ENCODE measurements around the gene ZNF3. TPM values are rescaled to one million over a fixed set of nuclear protein-coding genes. Genes with fewer than 3 reads are reported as not detected.

ZNF3 gene
- total RNA-seq, 1 donor from 2014 or later: 56.0 TPM

GRCh38 chr7:100061518-100062193, 19.9 kb downstream of the ZNF3 start:
- Histone ChIP-seq H4K20me1 (ENCODE audit: low read depth) (no peaks in the 10 kb centered on the region), H3K4me3 (no peak overlapping the region), H3K4me2 (no peak overlapping the region), H3K27me3 (no peaks in the 10 kb centered on the region), H3K9ac (no peak overlapping the region), H3K27ac (no peak overlapping the region), H3K9me3 (ENCODE audit: low read depth) (no peaks in the 10 kb centered on the region), H3K36me3 (peaks cover 6% of the 10 kb centered on the region), H2AFZ (replicated peaks) (no peak overlapping the region), H3F3A (ENCODE audit: low read depth) (peaks cover 14% of the 10 kb centered on the region), H3K4me1 (no peaks in the 10 kb centered on the region), H3K79me2 (ENCODE audit: low read depth) (no peaks in the 10 kb centered on the region)
- no peaks in the 10 kb centered on the region for H3K9me3 Mint-ChIP-seq
- TF ChIP-seq CTCF (IDR thresholded peaks at IDR 0.05): no peak
- TF ChIP-seq EZH2phosphoT487 (IDR thresholded peaks at IDR 0.05): no peak
- TF ChIP-seq EZH2 (IDR thresholded peaks at IDR 0.05): no peak
- H3K27me3 Mint-ChIP-seq (ENCODE audit: insufficient read depth, low read depth): no peaks in the 10 kb centered on the region
- H3K4me3 Mint-ChIP-seq: no peak overlapping the region
- H3K36me3 Mint-ChIP-seq: peaks cover 47% of the 10 kb centered on the region
- no peak overlapping the region for H3K27ac Mint-ChIP-seq
- H3K4me1 Mint-ChIP-seq: no peaks in the 10 kb centered on the region
- no peak for DNase-seq (ENCODE audit: low spot score)

- Mint-ChIP-seq H3K9me3 (no peaks in the 10 kb centered on the region), H3K4me1 (no peaks in the 10 kb centered on the region), H3K36me3 (peaks cover 33% of the 10 kb centered on the region), H3K4me3 (no peak overlapping the region), H3K27me3 (ENCODE audit: insufficient read depth, low read depth) (no peaks in the 10 kb centered on the region), H3K27ac (no peak overlapping the region)
- no peak overlapping the region for H3K4me2 ChIP-seq
- H3K9me3 ChIP-seq (ENCODE audit: low read depth): no peaks in the 10 kb centered on the region
- H3F3A ChIP-seq (ENCODE audit: low read depth): no peaks in the 10 kb centered on the region
- no peaks in the 10 kb centered on the region for H3K27me3 ChIP-seq
- peaks cover 6% of the 10 kb centered on the region for H3K36me3 ChIP-seq
- H3K79me2 ChIP-seq (ENCODE audit: low read depth): peaks cover 13% of the 10 kb centered on the region
- H3K4me1 ChIP-seq: no peaks in the 10 kb centered on the region
- H3K9ac ChIP-seq: no peak overlapping the region
- H2AFZ ChIP-seq (replicated peaks): no peak overlapping the region
- TF ChIP-seq CTCF (IDR thresholded peaks at IDR 0.05): no peak
- no peak for TF ChIP-seq EZH2 (IDR thresholded peaks at IDR 0.05)
- H3K4me3 ChIP-seq: no peak overlapping the region
- H4K20me1 ChIP-seq (ENCODE audit: low read depth): no peaks in the 10 kb centered on the region
- no peak overlapping the region for H3K27ac ChIP-seq
- no peak for DNase-seq (ENCODE audit: low spot score)
Measured at GRCh38 chr7:100059251-100059739, 22.2 kb downstream of the ZNF3 start.

GRCh38 chr7:100057006-100057405, 24.5 kb downstream of the ZNF3 start:
- Histone ChIP-seq H2AFZ (replicated peaks) (no peak overlapping the region), H3K4me1 (no peaks in the 10 kb centered on the region)

More at GRCh38 chr7:100057006-100057405, 24.5 kb downstream of the ZNF3 start:
- H3K4me3 Mint-ChIP-seq: no peak overlapping the region
- H3K27me3 Mint-ChIP-seq (ENCODE audit: insufficient read depth, low read depth): no peaks in the 10 kb centered on the region
- Histone ChIP-seq H3K27ac (no peak overlapping the region), H4K20me1 (ENCODE audit: low read depth) (no peaks in the 10 kb centered on the region), H3F3A (ENCODE audit: low read depth) (no peaks in the 10 kb centered on the region), H3K27me3 (no peaks in the 10 kb centered on the region), H3K9me3 (ENCODE audit: low read depth) (no peaks in the 10 kb centered on the region), H3K79me2 (ENCODE audit: low read depth) (peaks cover 35% of the 10 kb centered on the region), H3K4me3 (no peak overlapping the region), H3K4me2 (no peak overlapping the region), H3K9ac (no peak overlapping the region), H3K36me3 (peaks cover 6% of the 10 kb centered on the region)
- H3K36me3 Mint-ChIP-seq: peaks cover 27% of the 10 kb centered on the region
- H3K9me3 Mint-ChIP-seq: no peaks in the 10 kb centered on the region
- TF ChIP-seq EZH2phosphoT487 (IDR thresholded peaks at IDR 0.05) (no peak), CTCF (IDR thresholded peaks at IDR 0.05) (no peak), EZH2 (IDR thresholded peaks at IDR 0.05) (no peak)
- H3K27ac Mint-ChIP-seq: no peak overlapping the region
- no peak for DNase-seq (ENCODE audit: low spot score)
- no peaks in the 10 kb centered on the region for H3K4me1 Mint-ChIP-seq
